Stimulated activated CD4-positive, alpha-beta T cell treated with anti-CD3 and anti-CD28 coated beads, Interleukin-12 subunit alpha, Interleukin-12 subunit beta, amount 100 ng/mL, for 4 hours (primary cell): ENCODE measurements around the gene CSNK1E.

ENCODE experiments used
- DNase-seq: peaks from one replicate; pipeline ENCODE4 v3.0.0-alpha.2; 2020

CSNK1E gene

GRCh38 chr22:38247713-38248112 is 69.5 kb downstream of the CSNK1E start:
- DNase-seq, result no peak

- no peak for DNase-seq
Measured at GRCh38 chr22:38246692-38247091, 70.5 kb downstream of the CSNK1E start.

GRCh38 chr22:38246046-38246658 is 71.1 kb downstream of the CSNK1E start:
- no peak for DNase-seq

- no peak for DNase-seq
Measured at GRCh38 chr22:38244106-38244505, 73.1 kb downstream of the CSNK1E start.

- no peak for DNase-seq
Measured at GRCh38 chr22:38243007-38243765, 74.0 kb downstream of the CSNK1E start.

GRCh38 chr22:38240734-38241252 is 76.4 kb downstream of the CSNK1E start:
- no peak for DNase-seq
